Fibroblast of the aortic adventitia (primary cell): Measurements from ENCODE around the gene ZNF768. TPM values are rescaled to one million over a fixed set of nuclear protein-coding genes. Genes with fewer than 3 reads are reported as not detected.
"Not testable (repeated sequence)": the region's sequence is repeated elsewhere in the genome, so short reads cannot be mapped to it uniquely, and the experiment has no call there.

Experiments used
- DNase-seq: peaks from one replicate; pipeline ENCODE4 v3.0.0-alpha.2; 2010; ENCODE audit warnings: low read depth
- H3K4me3 ChIP-seq: 2 replicates; pipeline ENCODE4 v1.5.1; 2011; ENCODE audit warnings: low read depth, mild to moderate bottlenecking, control low read depth, low read length, moderate library complexity
- total RNA-seq: library from RNA; depleted of rRNA; stranded (reverse); fragments of >200 nt; gene quantifications from 2 replicates; pipeline ENCODE4 v1.2.3, GENCODE V29; 2012; ENCODE audit warnings: low replicate concordance
- TF ChIP-seq, protein P1 (sequence below): IDR thresholded peaks from 2 replicates; pipeline ENCODE4 v1.5.1; 2011; ENCODE audit warnings: mild to moderate bottlenecking, low read length, control low read depth, inconsistent platforms; ENCODE audit not compliant: insufficient read depth

Gene ZNF768
- total RNA-seq, 1 donor = 21.6 TPM

DNA sequence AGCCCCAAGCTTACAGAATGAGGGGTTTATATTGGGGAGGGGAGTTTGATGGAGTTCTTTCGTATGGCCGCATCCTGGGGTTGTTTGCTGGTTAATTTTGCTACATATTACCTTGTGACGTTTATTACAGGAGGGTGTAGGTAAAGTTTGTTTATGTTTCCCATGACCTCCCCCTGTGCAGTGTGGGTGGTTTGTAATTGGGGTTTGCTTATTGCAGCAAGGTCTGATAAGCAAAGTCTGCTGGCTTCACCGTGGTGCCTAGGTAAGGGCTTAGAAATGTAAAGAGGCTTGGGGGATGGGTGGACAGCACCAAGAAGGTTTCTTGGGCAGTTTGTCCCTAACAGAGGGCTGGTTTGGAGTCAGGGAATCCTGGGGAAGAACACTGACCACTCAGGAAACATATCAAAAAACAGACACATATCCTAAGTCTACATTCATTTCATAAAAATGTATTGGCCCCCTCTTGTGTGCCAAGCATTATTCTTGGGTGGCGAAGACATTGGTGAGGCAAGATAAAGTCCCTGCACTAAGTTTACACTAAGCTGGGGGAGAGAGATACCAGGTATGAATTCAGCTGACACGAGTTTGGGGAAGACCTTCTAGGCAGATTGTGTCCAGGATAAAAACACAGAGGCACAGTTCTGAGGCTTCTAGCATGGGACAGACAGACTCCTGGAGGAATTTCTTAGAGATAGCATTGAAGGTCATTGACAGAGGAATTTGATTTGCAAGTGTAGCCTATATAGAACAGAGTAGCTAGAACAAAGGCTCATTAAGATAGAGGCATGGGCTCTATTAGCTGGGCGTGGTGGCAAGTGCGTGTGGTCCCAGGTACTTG lies 22.3 kb upstream of the ZNF768 start:
- TF ChIP-seq, protein P1, sequence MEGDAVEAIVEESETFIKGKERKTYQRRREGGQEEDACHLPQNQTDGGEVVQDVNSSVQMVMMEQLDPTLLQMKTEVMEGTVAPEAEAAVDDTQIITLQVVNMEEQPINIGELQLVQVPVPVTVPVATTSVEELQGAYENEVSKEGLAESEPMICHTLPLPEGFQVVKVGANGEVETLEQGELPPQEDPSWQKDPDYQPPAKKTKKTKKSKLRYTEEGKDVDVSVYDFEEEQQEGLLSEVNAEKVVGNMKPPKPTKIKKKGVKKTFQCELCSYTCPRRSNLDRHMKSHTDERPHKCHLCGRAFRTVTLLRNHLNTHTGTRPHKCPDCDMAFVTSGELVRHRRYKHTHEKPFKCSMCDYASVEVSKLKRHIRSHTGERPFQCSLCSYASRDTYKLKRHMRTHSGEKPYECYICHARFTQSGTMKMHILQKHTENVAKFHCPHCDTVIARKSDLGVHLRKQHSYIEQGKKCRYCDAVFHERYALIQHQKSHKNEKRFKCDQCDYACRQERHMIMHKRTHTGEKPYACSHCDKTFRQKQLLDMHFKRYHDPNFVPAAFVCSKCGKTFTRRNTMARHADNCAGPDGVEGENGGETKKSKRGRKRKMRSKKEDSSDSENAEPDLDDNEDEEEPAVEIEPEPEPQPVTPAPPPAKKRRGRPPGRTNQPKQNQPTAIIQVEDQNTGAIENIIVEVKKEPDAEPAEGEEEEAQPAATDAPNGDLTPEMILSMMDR = no peak
- H3K4me3 ChIP-seq = no peak overlapping the region
- no peak for DNase-seq

- no peak overlapping the region for H3K4me3 ChIP-seq
- DNase-seq = no peak
- TF ChIP-seq, protein P1 = no peak
These were observed 19.7 kb upstream of the ZNF768 start for GRCh38 chr16:30546115-30546514.

DNA sequence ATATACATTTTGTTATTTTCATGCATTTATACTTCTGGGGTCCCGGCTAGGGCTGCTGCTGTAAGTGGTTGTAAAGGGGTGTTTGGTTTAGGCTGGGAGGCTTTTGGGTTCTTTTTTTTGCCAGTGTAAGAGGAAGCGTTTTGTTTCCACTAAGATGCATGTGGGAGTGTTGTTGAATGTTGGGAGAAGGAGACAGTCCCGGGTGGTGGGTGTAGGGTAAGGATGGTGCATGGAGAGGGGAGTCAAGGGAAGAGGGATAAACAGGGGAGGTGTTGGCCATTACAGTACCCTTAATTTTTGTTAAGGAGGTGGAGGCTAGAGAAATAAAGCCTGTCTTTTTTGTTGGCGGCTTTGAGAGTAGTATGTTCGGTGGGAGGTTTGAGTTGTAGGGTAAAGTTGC lies 16.7 kb upstream of the ZNF768 start:
- TF ChIP-seq, protein P1 = no peak

DNA sequence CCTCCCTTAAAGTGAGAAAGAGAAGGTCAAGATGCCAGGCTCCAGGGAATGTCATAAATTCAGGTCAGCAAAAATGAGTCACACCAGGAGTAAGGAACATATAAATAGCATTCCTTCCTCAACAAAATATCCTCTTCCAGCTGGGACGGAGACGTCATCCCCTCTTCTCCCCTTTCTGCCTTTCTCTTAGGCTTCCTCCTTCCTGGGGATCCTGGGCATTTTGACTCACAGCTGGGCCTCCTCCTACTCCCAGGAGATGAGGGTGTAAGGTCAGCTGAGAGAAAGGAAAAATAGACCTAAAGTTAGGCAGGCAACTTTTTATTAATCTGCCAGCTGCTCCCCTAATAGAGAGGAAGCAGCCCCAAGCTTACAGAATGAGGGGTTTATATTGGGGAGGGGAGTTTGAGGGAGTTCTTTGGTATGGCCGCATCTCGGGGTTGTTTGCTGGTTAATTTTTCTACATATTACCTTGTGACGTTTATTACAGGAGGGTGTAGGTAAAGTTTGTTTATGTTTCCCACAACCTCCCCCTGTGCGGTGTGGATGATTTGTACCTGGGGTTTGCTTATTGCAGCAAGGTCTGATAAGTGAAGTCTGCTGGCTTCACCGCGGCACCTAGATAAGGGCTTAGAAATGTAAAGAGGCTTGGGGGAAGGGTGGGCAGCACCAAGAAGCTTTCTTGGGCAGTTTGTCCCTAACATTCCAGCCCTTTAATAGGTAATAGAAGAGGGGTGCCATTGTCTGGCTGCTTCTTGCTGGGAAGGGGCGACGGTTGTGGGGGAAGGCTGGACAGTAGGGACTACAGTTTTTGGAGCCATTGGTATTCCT lies 15.3 kb upstream of the ZNF768 start:
- DNase-seq = peak; percentile 70
- H3K4me3 ChIP-seq = no peak overlapping the region
- TF ChIP-seq, protein P1 = no peak

More for the DNA sequence above, 16.7 kb upstream of the ZNF768 start:
- DNase-seq = no peak
- no peak overlapping the region for H3K4me3 ChIP-seq

GRCh38 chr16:30540916-30541464 lies 14.6 kb upstream of the ZNF768 start:
- not testable (repeated sequence) for H3K4me3 ChIP-seq, DNase-seq

DNA sequence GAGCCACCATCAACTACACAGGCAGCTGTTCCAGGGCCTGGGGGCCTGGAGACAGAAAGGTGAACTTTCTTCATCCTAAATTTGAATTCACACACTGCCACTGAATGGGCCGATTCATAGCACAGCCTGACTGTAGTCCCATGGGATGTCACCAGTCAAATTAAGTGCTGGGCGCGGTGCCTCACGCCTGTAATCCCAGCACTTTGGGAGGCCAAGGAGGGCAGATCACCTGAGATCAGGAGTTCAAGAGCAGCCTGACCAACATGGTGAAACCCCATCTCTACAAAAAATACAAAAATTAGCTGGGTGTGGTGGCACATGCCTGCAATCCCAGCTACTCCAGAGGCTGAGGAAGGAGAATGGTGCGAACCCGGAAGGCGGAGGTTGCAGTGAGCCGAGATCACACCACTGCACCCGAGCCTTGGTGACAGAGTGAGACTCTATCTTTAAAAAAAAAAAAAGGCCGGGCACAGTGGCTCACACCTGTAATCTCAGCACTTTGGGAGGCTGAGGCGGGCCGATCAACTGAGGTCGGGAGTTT lies 13.7 kb upstream of the ZNF768 start:
- H3K4me3 ChIP-seq, DNase-seq: not testable (repeated sequence)

DNA sequence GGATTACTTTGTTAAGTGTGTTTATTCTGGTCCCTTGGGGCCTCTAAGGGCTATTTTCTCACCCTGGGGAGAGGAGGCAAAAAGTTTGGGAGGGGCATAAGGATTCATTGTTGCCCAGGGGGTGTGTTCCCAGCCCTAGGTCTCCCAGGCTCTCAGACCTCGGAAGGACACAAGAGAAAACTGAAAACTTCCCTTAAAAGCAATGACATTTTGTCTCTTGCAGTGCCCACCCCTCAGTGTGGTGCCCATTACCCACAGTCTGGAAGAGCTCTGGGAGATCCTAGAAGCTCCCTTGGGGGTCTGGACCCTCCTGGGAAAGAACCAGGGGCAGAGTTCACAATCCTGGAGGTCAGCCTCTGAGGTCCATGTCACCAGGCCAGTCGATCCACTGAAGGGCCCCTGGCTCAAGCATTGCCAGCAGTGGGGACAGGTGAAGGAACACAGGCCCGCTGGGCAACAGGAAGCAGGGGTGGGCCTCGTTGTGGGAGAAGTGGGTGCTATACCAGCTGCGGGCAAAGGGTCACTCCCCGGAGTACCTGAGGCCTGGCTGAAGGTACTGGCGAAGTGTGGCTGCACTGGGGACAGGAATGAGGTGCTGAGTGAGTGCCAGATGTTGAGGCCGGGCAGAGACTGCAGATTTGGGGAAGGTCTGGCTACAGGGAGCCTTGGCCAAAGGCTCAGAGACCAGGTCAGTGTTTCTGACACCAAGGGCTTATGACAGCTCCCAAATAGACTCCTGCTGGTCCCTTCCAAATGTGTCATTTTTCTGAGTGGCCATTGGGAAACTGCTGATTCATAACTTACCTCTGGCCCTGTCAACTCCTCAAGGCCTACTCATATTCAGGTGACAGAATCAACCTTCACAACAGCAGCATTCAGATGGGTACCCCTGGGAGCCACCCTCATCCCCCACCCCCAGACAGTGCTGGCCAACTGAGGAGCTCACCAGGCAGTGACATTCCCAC lies 12.9 kb upstream of the ZNF768 start:
- H3K4me3 ChIP-seq = no peak overlapping the region
- DNase-seq = no peak
- TF ChIP-seq, protein P1 = no peak

DNA sequence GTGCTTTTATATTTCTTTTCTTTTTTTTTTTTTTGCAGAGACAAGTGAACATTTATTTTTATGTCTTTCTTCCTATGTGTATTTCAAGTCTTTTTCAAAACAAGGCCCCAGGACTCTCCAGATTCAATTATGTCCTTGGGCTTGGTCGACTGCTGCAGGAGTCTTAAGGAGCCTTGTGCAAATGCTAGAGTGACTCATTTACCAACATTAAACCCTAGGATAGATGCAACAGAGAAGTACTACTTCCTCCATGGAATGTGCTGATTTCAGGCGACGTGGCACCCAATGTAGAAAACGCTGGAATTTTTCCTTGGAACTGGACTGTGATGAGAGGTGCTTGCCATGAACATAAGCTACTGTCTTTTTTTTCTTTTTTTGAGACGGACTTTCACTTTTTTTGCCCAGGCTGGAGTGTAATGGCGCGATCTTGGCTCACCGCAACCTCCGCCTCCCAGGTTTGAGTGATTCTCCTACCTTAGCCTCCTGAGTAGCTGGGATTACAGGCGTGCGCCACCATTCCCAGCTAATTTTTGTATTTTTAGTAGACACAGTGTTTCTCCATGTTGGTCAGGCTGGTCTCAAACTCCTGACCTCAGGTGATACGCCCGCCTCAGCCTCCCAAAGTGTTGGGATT lies 10.1 kb upstream of the ZNF768 start:
- not testable (repeated sequence) for DNase-seq, H3K4me3 ChIP-seq
